GM19023 (cell line): ENCODE results near the gene GEMIN4.
"Not testable (repeated sequence)": the region's sequence is repeated elsewhere in the genome, so short reads cannot be mapped to it uniquely, and the experiment has no call there.

ENCODE experiments used
- ATAC-seq: cut with Tn5 transposase; IDR thresholded peaks from one replicate; pipeline ENCODE4 v1.9.1; 2021; ENCODE audit warnings: mild to moderate bottlenecking, moderate library complexity; ENCODE audit not compliant: unreplicated experiment

Gene GEMIN4

GRCh38 chr17:781805-782731, 30.0 kb upstream of the GEMIN4 start, which contains the start of the genes GLOD4 and MRM3:
Gene GLOD4 (minus strand): TSS chr17:782280. CDS start chr17:782255, 25 bp downstream.
Gene MRM3 (plus strand): TSS chr17:782353. CDS start chr17:782379, 26 bp downstream.
- peak; percentile 82 for ATAC-seq

DNA sequence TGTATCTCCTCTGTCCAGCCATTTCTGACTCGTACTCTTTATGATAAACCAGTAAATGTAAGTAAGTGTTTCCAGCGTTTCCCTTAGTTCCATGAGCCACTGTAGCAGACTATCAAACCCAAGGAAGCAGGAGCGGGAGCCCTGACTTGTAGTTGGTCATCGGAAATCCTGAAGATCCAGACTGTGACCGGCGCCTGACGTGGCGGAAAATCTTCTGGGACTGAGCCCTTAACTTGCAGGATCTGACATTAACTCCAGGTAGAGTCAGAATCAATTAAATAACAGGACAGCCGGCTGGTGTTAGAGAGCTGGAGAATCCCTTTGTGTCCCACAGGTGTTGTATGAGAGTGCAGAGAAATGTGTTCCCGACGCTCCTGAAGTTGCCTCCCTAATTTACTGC, 26.0 kb upstream of the GEMIN4 start:
- no peak for ATAC-seq

DNA sequence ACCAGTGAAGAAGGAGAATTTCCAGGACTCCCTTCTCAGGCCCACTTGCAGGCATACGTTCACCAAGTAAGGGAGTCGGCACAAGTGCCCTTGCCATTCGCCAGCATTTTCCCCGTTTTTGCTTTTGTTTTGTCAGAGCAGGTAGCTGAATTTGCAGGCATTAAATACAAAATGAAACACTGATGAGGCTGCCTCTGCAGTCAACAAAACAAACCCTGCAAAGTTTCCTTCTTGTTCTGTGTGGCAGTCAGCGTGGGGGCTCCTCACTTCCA, 22.2 kb upstream of the GEMIN4 start:
- no peak for ATAC-seq

DNA sequence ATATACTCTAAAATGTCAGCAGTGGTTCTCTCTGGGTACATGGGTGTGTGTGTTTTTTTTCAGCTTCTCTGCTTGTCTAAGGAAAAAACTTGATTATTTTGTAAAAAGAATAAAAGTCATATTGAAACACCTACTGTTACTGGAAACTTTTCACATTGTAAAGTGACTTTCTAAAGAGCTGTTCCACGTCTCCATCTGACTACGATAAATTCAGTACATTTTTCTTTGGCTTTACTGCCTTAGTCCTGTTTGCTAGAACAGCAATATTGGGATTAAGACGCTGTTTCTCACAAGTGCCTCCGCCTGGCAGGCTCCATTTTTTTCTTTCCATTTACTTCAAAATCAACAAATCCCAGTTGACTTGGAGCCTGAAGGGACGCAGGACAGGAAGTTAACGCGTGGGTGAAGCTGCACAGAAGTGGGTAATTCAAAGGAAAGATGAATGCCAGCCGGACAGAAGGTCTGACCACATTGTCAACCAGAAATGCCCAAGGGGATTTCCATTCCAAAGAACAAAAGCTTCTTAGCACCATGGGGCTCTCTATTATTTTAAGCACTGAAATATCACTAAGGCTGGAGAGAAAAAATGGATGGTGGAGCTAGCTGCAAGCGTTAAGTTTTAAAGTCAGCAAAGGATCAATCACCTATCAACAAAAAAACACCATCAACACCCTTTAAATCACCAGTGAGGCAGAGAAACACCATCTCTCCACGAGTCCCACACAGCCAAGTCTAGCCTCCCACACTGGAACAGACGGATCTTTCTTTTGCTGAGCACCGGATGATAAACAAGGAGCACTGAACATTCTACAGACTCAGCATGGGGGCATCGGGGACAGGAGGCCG, 21.6 kb upstream of the GEMIN4 start:
- no peak for ATAC-seq

GRCh38 chr17:773016-773415, 21.0 kb upstream of the GEMIN4 start:
- no peak for ATAC-seq

DNA sequence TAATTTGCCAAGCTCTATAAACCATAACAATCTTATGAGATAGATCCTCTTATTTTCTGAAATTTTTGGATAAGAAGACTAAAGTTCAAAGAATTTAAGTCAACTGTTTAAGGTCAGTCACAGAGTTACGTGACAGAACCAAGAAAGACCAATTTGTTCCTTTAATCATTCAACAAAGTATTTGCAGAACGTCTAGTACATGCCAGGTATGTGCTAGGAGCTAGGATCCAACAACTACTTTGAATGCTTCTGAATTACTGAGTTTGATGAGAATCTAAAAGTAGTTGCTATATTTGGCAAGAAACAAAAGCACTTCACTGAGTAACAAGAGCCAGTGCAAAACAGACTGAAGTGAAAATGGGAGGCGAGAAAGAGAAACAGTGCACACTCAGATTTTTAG, 15.0 kb upstream of the GEMIN4 start:
- ATAC-seq: no peak

- ATAC-seq: no peak
Measured at GRCh38 chr17:760371-760770, 8.3 kb upstream of the GEMIN4 start.

- ATAC-seq: no peak
Measured at GRCh38 chr17:759964-760363, 7.9 kb upstream of the GEMIN4 start.

- ATAC-seq: not testable (repeated sequence)
Measured at GRCh38 chr17:756010-756567, 4.0 kb upstream of the GEMIN4 start.

DNA sequence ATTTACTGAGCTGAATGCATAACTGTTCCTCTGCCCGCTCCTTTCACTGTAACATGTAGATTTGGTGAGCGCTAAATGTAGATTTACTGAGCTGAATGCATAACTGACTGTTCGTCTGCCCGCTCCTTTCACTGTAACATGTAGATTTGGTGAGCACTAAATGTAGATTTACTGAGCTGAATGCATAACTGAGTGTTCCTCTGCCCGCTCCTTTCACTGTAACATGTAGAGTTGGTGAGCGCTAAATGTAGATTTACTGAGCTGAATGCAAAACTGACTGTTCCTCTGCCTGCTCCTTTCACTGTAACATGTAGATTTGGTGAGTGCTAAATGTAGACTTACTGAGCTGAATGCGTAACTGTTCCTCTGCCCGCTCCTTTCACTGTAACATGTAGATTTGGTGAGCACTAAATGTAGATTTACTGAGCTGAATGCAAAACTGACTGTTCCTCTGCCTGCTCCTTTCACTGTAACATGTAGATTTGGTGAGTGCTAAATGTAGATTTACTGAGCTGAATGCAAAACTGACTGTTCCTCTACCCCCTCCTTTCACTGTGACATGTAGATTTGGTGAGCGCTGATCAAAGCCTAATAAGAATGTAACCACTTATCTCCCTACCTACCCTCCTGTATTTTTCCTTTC, 3.4 kb upstream of the GEMIN4 start:
- not testable (repeated sequence) for ATAC-seq

- no peak for ATAC-seq
Measured at GRCh38 chr17:753418-753817, 1.4 kb upstream of the GEMIN4 start.

DNA sequence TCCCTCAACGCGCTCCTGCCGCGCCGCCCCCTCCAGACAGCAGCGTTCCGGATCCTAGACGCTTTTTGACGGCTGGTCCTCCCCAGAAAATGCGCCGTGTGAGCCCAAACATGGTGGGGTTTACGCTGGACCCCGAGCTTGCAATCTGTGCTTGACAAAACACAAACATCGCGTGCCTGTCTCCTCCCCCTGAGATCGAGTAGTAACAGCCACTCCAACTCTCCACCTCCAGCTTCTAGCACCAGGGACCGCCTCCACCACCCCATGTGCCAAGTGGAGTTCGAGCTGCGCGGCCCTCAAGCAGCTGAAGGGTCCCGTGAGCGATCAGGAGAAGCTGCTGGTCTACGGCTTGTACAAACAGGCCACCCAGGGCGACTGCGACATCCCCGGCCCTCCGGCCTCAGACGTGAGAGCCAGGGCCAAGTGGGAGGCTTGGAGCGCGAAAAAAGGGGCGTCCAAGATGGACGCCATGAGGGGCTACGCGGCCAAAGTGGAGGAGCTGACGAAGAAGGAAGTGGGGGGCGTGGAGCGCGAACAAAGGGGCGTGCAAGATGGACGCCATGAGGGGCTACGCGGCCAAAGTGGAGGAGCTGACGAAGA, 656 bp upstream of the GEMIN4 start:
- no peak for ATAC-seq

GRCh38 chr17:751269-752001, 629 bp downstream of the GEMIN4 start:
- peak; percentile 25 for ATAC-seq

GRCh38 chr17:750431-751037, 1.5 kb downstream of the GEMIN4 start:
- ATAC-seq: no peak

- ATAC-seq: not testable (repeated sequence)
Measured at GRCh38 chr17:749359-749758, 2.7 kb downstream of the GEMIN4 start.

DNA sequence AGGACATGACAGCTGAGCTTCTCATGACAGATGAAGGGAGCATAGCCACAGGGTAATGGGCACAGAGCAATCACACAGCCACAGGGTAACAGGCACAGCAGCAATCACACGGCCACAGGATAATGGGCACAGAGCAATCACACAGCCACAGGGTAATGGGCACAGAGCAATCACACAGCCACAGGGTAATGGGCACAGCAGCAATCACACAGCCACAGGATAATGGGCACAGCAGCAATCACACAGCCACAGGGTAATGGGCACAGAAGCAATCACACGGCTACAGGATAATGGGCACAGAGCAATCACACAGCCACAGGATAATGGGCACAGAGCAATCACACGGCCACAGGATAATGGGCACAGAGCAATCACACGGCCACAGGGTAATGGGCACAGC, 3.5 kb downstream of the GEMIN4 start:
- not testable (repeated sequence) for ATAC-seq

DNA sequence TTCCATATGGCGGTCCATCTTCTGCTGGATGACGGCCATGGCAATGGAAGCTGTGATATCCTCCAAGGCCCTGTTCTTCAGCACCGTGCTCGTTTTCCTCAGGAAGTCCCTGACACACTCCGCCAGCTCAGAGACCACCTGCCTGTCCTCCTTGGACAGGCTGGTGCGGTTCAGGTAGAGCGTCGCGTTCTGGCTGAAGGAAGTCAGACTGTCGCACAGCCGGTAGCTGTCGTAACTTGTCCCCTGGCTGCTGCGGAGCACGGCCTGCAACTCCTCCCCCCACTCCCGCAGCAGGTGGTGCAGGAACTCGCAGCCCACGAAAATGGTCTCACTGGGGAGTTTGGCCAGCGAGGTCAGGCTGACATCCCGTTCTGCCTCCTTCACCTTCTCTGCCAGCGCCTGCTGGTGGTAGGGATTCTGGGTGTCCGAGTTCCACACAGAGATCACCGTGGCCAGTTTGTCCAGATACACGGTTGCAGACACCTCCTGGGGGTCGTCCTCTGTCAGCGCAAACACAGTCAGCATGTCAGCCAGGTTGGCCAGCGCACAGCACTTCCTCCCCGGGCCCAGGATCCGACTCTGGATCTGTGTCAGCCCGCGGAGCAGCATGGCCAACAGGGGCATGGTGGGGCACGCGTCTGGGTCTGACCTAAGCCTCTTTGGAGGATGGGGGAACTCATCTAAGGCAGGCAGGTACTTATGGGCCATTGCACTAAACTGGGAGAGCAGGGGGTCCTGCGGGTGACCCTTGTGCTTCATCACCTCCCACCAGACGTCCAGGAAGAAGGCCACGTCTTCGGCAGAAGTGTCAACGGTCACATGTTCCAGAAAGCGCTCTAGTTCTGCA, 5.1 kb downstream of the GEMIN4 start:
- ATAC-seq: no peak

- ATAC-seq: no peak
Measured at GRCh38 chr17:746181-746580, 5.9 kb downstream of the GEMIN4 start.

- ATAC-seq: no peak
Measured at GRCh38 chr17:745406-745805, 6.7 kb downstream of the GEMIN4 start.
